Stimulated activated naive CD4-positive, alpha-beta T cell treated with Interleukin-2 at 50 U/mL for 16 hours (primary cell): ENCODE measurements around the gene SLN.

Experiments
- DNase-seq: peaks from one replicate; lab custom pipeline; 2025; lab: John Stamatoyannopoulos, UW

SLN gene

DNA sequence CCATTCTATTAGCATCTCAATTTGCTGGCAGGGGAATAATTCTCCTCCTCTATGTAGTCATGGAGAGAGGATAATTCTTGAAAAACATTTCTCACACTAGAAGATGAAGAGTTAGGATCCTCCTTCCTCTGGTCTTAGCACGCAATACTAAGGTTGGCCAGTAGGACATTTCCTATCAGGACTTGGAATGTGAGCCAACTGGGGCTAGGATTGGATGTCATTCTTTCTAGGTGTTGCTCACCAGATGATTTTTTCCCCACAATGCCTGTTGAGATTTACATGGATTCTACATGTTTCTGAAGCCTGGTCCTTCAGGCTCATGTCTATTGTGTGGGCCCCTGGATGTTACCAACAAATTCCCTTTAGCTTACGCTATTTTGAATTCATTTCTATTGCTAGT is 28.0 kb downstream of the SLN start:
- DNase-seq, result no peak

DNA sequence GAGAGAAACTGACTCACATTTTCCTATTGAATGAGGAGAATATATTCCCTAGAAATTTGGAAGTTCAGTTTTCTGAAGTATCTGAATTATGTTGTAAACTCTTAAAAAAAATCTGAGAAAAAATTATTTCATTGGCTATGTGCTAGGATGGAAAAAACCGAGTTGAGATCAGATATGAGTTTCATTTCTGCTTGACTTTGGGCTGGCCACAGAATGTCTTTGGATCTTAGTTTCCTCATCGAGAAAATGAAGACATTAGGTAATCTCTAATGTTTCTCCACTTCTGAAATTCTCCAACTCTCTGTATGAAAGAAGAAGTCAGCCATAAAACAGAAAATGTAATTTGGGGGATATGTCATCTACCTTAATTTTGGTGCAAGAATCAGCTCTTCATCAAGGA is 28.8 kb downstream of the SLN start:
- no peak for DNase-seq

DNA sequence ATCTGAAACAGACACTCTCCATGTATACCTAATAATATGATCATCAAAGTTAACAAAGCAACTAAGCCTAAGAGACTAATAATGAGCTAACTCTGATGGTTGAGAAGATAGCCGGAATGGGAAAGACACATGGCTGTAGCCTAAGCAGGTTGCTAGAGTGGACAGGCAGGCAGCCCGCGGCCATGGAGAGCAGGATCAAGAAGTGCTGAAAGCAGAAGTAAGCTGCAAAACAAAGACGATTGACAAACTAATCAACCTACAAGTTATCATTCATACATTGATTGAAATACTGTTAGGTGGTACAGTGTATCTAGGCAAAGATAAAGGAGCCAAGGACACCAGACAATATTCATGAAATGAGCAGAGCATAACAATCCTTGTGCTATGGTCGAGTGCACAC is 29.3 kb downstream of the SLN start:
- no peak for DNase-seq

DNA sequence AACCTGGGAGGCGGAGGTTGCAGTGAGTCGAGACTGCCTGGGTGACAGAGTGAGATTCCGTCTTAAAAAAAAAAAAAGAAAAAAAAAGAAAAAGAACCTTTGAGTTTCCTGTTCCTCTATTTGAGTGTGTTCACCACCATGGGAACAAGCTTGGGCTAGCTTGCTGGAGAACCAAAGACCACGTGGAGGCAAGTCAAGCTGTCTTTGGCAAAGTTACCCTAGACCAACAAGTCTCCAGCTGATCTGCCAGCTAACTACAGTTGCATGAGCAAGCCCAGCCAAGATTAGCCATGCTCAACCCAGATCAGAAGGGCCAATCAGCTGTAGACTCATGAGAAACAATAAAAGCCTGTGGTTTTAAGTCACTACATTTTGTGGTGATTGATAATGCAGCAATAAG is 29.7 kb downstream of the SLN start:
- DNase-seq, result no peak

DNA sequence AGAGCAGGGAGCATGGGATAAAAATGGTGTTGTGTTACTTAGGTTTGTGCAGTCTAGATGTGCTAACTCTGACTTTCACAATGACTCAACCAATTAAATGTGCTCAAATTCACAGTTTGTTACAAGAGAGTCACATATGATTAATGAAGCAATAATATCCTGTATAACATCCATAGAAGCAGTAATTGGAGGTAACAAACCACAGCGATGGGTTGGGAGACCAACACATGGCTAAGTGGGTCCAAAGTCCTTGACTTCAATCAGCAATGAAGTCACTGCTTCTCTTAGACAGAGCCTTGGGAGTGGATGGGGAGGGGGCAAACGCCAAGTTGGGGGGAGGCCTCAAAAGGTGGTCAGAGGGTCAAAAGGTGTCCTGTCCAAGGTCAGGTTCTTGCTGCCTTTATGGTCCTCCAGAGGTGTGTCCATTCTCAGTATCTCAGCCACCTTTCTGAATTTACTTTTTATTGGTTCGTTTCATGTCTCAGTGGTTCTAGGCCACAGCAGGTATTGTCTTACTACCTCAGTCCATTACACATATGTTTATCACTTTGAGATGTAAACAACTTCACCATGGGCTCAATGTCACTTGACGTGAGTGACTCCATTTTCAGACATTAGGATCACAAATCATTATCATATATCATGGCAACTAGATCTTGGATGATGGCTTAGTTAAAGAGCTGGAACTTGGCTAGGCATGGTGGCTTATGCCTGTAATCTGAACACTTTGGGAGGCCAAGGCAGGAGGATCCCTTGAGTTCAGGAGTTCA is 32.4 kb downstream of the SLN start:
- no peak for DNase-seq

DNA sequence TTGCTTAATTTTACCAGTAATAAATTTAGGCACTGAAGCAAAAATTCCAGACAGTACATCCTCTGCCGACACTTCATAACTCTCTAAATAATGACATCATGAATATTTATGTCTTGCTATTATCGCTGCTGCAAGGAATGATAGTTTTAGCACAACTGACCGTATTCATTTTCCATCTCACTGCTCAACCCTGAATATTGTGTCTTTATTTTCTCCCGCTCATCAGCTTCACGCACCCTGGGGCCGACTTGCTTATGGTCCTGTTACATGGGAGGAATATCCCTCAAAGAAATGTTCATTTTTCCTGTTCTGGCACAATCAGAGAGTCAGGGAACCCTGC is 33.3 kb downstream of the SLN start:
- no peak for DNase-seq

DNA sequence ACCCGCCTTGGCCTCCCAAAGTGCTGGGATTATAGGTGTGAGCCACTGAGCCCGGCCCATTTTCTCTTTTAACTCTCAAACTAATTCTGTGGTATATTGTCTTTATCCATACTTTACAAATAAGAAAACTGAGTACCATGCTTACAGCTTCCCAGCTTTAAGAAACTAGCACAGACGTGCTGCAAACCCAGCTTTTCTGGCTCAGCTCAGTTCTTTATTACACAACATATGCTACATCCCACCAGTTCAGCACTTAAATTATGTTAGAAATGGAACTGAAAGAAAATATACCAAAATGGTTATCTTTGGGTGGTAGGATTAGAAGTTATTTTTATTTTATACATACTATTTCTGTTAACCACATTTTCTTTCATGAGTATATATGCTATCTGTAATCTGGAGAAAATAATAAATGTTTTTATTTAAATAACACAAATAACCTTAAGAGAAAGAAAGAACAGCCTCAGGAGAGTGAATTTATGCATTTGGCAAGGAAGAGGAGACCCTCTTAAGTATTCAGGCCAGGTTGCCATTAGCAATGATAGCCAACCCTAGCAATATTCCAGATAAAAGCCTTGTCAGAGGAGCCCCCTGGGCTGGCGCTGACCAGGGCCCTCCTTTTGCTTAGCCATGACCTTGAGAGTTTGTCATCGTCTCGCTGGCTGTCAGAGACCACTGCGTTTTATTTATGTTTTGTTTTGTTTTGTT is 33.8 kb downstream of the SLN start:
- no peak for DNase-seq

DNA sequence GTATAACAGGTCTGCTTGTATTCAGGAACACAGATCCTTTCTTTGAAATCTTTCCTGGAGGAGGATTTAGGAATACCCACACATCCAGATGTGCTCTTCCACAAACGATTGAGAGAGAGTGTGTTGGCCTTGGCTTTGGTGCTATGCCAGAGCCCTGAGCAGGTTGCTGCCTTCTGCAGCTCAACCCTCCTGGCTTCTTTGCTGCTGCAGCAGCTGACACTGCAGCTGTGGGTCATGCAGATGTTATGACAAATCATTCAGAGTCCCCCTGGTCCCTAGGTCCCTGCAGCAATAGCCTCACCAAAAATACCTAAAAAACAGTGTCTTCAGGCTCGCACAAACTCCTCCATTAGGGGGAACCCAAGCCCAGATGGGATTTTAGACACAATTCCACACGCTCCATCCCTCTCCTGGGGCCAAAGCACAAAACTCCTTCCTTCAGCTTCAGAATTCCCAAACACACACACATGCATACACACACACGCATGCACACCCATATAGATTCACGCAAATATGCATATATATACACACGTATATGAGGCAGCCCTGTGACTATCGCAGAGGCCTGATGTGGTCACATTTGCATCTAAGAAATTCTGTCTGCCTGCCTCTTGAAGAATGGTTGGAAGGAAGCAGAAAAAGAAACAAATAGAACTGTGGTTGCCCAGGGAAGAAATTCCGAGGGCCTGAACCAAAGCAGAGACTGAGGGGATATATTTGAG is 35.4 kb downstream of the SLN start:
- DNase-seq, result no peak

DNA sequence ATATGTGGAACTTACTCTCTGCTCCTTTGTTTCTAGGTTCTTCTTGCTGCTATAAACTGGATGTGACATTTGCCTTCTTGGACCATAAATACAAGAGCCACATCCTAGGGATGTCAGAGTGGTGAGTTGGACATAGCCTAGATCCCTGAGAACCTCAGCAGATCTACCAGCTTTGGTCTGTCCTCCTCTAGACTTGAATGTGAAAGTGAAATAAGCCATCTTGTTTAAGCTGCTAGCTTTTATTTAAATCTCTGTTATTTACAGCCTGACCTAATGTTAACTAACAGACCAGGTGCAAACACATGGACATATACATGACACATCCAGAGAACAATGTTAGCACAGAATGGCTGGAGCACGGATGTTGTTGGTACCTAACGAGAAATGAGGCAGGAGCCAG is 36.0 kb downstream of the SLN start:
- DNase-seq, result no peak

DNA sequence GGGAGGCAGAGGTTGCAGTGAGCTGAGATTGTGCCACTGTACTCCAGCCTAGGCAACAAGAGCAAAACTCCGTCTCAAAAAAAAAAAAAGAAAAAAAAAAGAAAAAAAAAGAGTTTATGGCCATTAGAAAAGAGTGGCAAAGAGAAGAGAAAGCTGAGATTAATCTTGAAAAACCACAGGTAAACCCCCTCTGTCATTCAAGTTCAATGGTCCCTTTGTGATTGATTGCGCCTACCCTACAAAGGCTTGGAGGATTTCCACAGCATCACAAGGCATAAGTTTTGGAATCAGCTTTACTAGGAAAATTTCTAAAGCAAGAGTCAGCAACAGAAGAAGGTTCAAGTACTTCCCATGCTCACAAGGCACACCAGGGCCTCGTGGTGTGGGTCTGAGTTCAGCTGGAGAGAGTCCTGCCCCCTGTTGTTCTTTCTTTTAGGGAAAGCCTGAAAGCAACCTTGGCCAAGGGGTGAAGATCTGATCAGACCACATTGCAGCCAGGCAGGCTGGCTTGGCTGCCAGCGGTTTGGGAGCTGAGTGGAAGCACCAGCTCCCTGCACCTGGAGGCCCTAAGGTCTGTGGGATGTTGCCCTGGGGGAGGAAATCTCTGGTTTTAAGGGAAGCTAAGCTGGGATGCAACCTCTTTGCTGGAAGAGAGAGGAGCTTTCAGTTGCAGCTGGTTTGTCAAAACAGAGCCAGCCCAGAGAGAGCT is 41.8 kb downstream of the SLN start:
- DNase-seq, result no peak

DNA sequence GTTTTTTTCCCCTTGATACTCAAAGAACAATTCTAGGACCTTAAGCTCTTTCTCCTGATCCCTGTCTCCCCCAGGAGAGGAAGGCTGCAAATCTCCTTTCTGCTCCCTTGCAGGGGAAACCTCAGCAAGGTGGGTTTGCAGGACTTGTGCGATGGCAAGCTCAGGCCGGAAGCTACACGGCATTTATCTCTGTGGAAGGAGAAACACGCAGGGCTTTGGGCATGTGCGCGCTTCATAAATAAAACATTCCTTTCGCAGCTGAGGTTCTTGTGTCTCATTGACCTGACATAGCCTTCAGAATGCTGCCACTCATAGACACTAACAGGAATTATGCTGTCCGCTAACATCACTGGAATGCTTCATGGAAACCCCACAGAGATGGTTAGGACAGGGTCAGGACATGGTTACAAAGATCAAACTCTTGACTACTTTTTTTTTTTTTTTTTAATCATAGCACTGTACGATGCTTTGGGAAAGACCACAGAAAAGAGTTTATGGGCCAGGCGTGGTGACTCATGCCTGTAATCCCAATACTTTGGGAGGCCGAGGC is 42.6 kb downstream of the SLN start:
- DNase-seq, result no peak

DNA sequence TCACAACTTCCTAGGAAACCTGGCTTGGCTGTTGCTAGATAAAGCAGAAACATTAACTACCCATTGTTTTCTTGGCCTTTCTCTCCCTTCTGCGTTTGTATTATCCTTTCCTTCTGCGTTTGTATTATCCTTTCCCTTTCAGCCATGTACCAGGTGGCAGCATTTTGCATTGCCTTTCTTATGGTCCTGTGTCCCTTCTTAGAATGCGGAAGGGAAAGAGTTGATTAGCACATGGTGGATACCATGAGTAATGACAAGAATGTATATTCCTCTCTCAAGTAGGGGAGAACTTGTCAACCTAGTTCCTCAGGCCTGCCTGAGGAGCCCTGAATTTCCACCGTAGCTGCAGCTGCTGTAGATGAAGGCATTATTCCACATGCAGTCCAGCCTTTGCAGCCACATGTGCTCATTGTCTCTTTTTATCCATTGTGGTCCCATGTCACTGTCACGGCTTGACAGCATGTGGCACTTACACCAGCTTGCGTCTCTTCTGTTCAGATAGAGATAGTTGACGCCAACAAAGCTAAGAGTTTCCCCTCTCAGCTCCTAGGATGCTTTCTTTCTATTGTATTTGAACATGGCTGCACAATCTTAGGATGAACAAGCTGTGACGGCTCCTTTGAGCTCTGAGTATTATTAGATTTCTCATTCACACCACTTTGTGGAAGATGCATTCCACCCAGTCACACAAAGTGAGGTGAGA is 44.8 kb downstream of the SLN start:
- no peak for DNase-seq

DNA sequence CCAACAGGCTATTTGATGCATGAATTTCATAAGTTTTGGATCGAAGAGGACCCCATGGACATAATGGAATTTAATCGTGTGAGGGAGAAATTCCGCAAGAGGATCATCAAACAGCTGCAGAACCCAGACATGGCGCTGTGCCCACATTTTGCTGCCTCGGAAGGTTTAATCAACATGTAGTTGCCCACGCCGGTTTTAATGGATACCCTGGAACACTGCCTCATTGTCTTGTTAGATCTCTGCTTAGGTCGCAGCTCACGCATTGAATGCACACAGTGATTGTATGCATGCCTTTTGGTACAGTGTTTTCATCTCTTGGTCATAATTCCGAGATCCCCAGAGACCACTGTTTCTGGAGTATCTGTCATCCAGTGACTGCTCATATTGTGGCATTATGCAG is 46.8 kb downstream of the SLN start:
- no peak for DNase-seq

DNA sequence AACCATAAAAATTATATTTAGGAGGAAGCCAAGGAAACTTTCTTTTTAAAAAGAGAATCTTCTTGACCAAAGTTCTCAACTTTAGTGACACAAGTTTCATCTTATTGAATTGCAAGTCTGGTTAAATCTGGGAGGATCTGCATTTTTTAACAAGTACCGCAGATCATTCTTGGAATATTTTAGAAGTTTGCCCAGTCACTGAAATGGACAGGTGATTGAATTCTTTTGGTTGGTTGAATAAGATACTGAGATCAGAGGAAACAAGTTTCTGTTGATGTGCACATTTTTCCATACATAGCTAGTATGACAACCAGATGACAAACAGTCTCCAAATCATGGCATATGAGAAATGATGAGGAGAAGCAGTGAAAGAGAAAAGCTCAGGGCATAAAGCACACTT is 50.2 kb downstream of the SLN start:
- no peak for DNase-seq

DNA sequence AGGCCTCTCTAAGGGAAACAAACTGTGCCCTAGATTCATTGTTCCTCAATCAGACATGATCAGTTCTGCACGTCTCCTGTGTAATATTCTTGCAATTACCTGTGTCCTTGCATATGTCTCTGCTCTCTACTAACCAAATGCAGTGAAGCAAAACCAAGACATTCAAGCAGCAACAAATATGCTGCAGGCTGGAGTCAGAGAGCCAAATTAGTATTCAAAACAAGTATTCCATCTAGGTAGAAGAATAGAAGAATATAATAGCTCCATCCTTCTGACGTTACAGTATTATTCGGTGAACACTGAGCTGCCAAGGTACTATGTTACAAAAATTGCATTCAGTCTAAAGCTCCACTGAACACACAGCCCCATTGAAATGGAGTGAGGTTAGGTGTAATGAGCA is 51.8 kb downstream of the SLN start:
- no peak for DNase-seq

DNA sequence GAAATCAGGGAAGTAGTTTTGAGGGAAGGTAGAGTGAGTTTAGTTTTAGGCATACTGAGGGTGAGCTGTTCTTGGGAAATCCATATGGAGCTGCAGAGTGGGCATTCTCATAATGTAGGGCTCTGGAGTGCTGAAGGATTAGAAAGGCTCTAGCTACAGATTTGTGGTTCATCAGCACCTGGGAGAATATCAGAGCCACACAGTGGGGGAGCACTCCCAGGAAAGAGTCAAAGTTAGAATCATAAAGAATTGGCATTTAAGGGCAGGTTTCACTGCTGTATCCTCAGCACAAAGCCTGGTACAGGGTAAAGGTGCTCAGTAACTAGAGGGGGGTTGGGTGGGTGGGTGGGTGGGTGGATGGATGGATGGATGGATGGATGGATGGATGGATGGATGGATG is 52.5 kb downstream of the SLN start:
- no peak for DNase-seq
